ENCODE results near the gene NKRF.

GRCh38 chrX:119618439-119618838, 12.2 kb upstream of the NKRF start:
- no peak for TF ChIP-seq POLR2A (IDR thresholded peaks at IDR 0.05)
- no peak for TF ChIP-seq CTCF (IDR thresholded peaks at IDR 0.05)
- TF ChIP-seq EP300 (IDR thresholded peaks at IDR 0.05) = no peak

All from upper lobe of left lung (tissue), 4 donors.